NCI-H1048 (cell line): ENCODE data around the gene ZNF786.
"Not testable (repeated sequence)": the region's sequence is repeated elsewhere in the genome, so short reads cannot be mapped to it uniquely, and the experiment has no call there.

Experiments used
- DNase-seq: peaks from one replicate; lab custom pipeline; 2025; lab: John Stamatoyannopoulos, UW

Gene ZNF786

GRCh38 chr7:149084407-149084806 is 6.1 kb downstream of the ZNF786 start:
- DNase-seq: no peak

- DNase-seq: no peak
These were observed 8.6 kb downstream of the ZNF786 start for GRCh38 chr7:149081914-149082313.

GRCh38 chr7:149077594-149077993 is 12.9 kb downstream of the ZNF786 start:
- no peak for DNase-seq

GRCh38 chr7:149075286-149075685 is 15.2 kb downstream of the ZNF786 start:
- DNase-seq: no peak

- DNase-seq: no peak
These were observed 16.2 kb downstream of the ZNF786 start for GRCh38 chr7:149074116-149074885.

GRCh38 chr7:149072438-149072775 is 18.1 kb downstream of the ZNF786 start:
- no peak for DNase-seq

GRCh38 chr7:149071641-149072437 is 18.7 kb downstream of the ZNF786 start:
- no peak for DNase-seq

- DNase-seq: no peak
These were observed 19.3 kb downstream of the ZNF786 start for GRCh38 chr7:149071182-149071635.

- DNase-seq: no peak
These were observed 20.0 kb downstream of the ZNF786 start for GRCh38 chr7:149070372-149071125.

- no peak for DNase-seq
These were observed 22.6 kb downstream of the ZNF786 start for GRCh38 chr7:149067869-149068268.

GRCh38 chr7:149063476-149063875 is 27.0 kb downstream of the ZNF786 start:
- DNase-seq: no peak

GRCh38 chr7:149062217-149062899 is 28.2 kb downstream of the ZNF786 start:
- DNase-seq: not testable (repeated sequence)

- DNase-seq: no peak
These were observed 30.4 kb downstream of the ZNF786 start for GRCh38 chr7:149060156-149060555.

GRCh38 chr7:149053885-149054284 is 36.6 kb downstream of the ZNF786 start:
- DNase-seq: no peak

- no peak for DNase-seq
These were observed 37.1 kb downstream of the ZNF786 start for GRCh38 chr7:149053384-149053783.

GRCh38 chr7:149050941-149051340 is 39.6 kb downstream of the ZNF786 start:
- DNase-seq: no peak

GRCh38 chr7:149048805-149049204 is 41.7 kb downstream of the ZNF786 start:
- DNase-seq: no peak

GRCh38 chr7:149046416-149046815 is 44.1 kb downstream of the ZNF786 start:
- DNase-seq: no peak

- no peak for DNase-seq
These were observed 46.6 kb downstream of the ZNF786 start for GRCh38 chr7:149043936-149044335.

- DNase-seq: no peak
These were observed 49.2 kb downstream of the ZNF786 start for GRCh38 chr7:149041350-149041749.

GRCh38 chr7:149038641-149039040 is 51.9 kb downstream of the ZNF786 start:
- not testable (repeated sequence) for DNase-seq

GRCh38 chr7:149036676-149037075 is 53.8 kb downstream of the ZNF786 start:
- DNase-seq: no peak
